IPS-NIHi7 (cell line): ENCODE data around the gene PPP1R3G.
"Not testable (repeated sequence)": the region's sequence is repeated elsewhere in the genome, so short reads cannot be mapped to it uniquely, and the experiment has no call there.

Experiments
- DNase-seq: peaks from one replicate; pipeline ENCODE4 v3.0.0; 2012; ENCODE audit warnings: mixed read lengths; ENCODE audit errors: extremely low spot score

Gene PPP1R3G

GRCh38 chr6:5120011-5120410 lies 34.9 kb downstream of the PPP1R3G start:
- no peak for DNase-seq

- DNase-seq = not testable (repeated sequence)
These were observed 35.4 kb downstream of the PPP1R3G start for GRCh38 chr6:5120543-5120942.

GRCh38 chr6:5121479-5121878 lies 36.3 kb downstream of the PPP1R3G start:
- no peak for DNase-seq

GRCh38 chr6:5121956-5122355 lies 36.8 kb downstream of the PPP1R3G start:
- DNase-seq = no peak

- DNase-seq = no peak
These were observed 37.5 kb downstream of the PPP1R3G start for GRCh38 chr6:5122504-5123112.

GRCh38 chr6:5123296-5124143 lies 38.4 kb downstream of the PPP1R3G start:
- no peak for DNase-seq

- DNase-seq = no peak
These were observed 39.4 kb downstream of the PPP1R3G start for GRCh38 chr6:5124526-5124925.

GRCh38 chr6:5125152-5126006 lies 40.2 kb downstream of the PPP1R3G start:
- no peak for DNase-seq

GRCh38 chr6:5126214-5126613 lies 41.1 kb downstream of the PPP1R3G start:
- DNase-seq = peak; percentile 32

- DNase-seq = no peak
These were observed 42.1 kb downstream of the PPP1R3G start for GRCh38 chr6:5127106-5127687.

GRCh38 chr6:5128351-5128750 lies 43.2 kb downstream of the PPP1R3G start:
- no peak for DNase-seq

- DNase-seq = no peak
These were observed 45.2 kb downstream of the PPP1R3G start for GRCh38 chr6:5130135-5130866.

GRCh38 chr6:5132731-5133130 lies 47.6 kb downstream of the PPP1R3G start:
- DNase-seq = no peak

GRCh38 chr6:5133943-5134342 lies 48.8 kb downstream of the PPP1R3G start:
- no peak for DNase-seq

- peak; percentile 37 for DNase-seq
These were observed 50.7 kb downstream of the PPP1R3G start for GRCh38 chr6:5135788-5136376.

- no peak for DNase-seq
These were observed 51.7 kb downstream of the PPP1R3G start for GRCh38 chr6:5136851-5137250.
